ENCODE results near the gene KRTAP10-6. TPM values are rescaled to one million over a fixed set of nuclear protein-coding genes. Genes with fewer than 3 reads are reported as not detected.
"Not testable (repeated sequence)": the region's sequence is repeated elsewhere in the genome, so short reads cannot be mapped to it uniquely, and the experiment has no call there.

Gene KRTAP10-6
- total RNA-seq, 1 experiment from 2014 or later = not detected

GRCh38 chr21:44601596-44602462 is 9.5 kb upstream of the KRTAP10-6 start:
- Histone ChIP-seq H3K9me2 (ENCODE audit: insufficient read depth) (no peaks in the 10 kb centered on the region), H3K27me3 (ENCODE audit: insufficient read depth, low read length) (peaks cover 11% of the 10 kb centered on the region; the same call in 1 of the 2 replicates), H3K4me1 (ENCODE audit: control insufficient read depth in 1 of 2, insufficient read depth in 2 of 2, low read length in 2 of 2) (peaks cover 0 to 3% of the 10 kb centered on the region in 2 experiments; a peak in 1 of 4 replicates), H3K79me2 (ENCODE audit: insufficient read depth, low read length) (no peaks in the 10 kb centered on the region), H4K20me1 (ENCODE audit: insufficient read depth) (no peaks in the 10 kb centered on the region), H3K9me3 (ENCODE audit: control insufficient read depth in 1 of 2, insufficient read depth in 1 of 2, low read depth in 1 of 2, low read length in 2 of 2) (no peaks in the 10 kb centered on the region), H3K9ac (ENCODE audit: low read length) (no peak overlapping the region), H3K27ac (ENCODE audit: low read depth, low read length) (no peak overlapping the region), H2AFZ (ENCODE audit: low read depth, low read length, poor library complexity, severe bottlenecking) (no peak overlapping the region), H3K4me3 (replicated peaks in 1 of 2; ENCODE audit: low read depth in 1 of 2, low read length in 2 of 2) (no peak overlapping the region), H3K4me2 (ENCODE audit: low read length) (no peak overlapping the region), H3K36me3 (ENCODE audit: control insufficient read depth in 1 of 2, insufficient read depth in 2 of 2, low read length in 2 of 2) (no peaks in the 10 kb centered on the region)
- intact Hi-C loops (cut with micrococcal nuclease) = no loop called here
- RAD21 ChIA-PET (ENCODE audit: low non-redundant PET in 1 of 2, low total read pairs in 2 of 2, uncharacterized antibody in 2 of 2, unreplicated experiment in 2 of 2) = no interaction called here
- no peak for ATAC-seq
- BruUV-seq (replicated peaks) = no TSS peak
- TF ChIP-seq EGR1 (IDR thresholded peaks at IDR 0.05; ENCODE audit: low read depth) = no peak
- POLR2A ChIA-PET = no interaction called here
- CTCF ChIA-PET = no interaction called here
- no peak for DNase-seq (ENCODE audit: low read depth, low spot score)

DNA sequence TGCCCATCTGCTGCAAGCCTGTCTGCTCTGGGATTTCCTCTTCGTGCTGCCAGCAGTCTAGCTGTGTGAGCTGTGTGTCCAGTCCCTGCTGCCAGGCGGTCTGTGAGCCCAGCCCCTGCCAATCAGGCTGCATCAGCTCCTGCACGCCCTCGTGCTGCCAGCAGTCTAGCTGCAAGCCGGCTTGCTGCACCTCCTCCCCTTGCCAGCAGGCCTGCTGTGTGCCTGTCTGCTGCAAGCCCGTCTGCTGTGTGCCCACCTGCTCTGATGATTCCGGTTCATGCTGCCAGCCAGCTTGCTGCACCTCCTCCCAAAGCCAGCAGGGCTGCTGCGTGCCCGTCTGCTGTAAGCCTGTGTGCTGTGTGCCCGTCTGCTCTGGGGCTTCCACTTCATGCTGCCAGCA is 8.8 kb upstream of the KRTAP10-6 start:
- H3K4me2 ChIP-seq (ENCODE audit: low read length); DNase-seq (ENCODE audit: low read depth, low spot score); H3K36me3 ChIP-seq (ENCODE audit: control insufficient read depth in 1 of 2, insufficient read depth in 2 of 2, low read length in 2 of 2); H3K27ac ChIP-seq (ENCODE audit: low read depth, low read length); H3K79me2 ChIP-seq (ENCODE audit: insufficient read depth, low read length); H3K9ac ChIP-seq (ENCODE audit: low read length); CTCF ChIA-PET; H4K20me1 ChIP-seq (ENCODE audit: insufficient read depth); H3K9me2 ChIP-seq (ENCODE audit: insufficient read depth); H3K9me3 ChIP-seq (ENCODE audit: control insufficient read depth in 1 of 2, insufficient read depth in 1 of 2, low read depth in 1 of 2, low read length in 2 of 2); POLR2A ChIA-PET; RAD21 ChIA-PET (ENCODE audit: low non-redundant PET in 1 of 2, low total read pairs in 2 of 2, uncharacterized antibody in 2 of 2, unreplicated experiment in 2 of 2); intact Hi-C loops (cut with micrococcal nuclease); H3K4me3 ChIP-seq (replicated peaks in 1 of 2; ENCODE audit: low read depth in 1 of 2, low read length in 2 of 2); H2AFZ ChIP-seq (ENCODE audit: low read depth, low read length, poor library complexity, severe bottlenecking); BruUV-seq (replicated peaks); H3K4me1 ChIP-seq (ENCODE audit: control insufficient read depth in 1 of 2, insufficient read depth in 2 of 2, low read length in 2 of 2): not testable (repeated sequence)
- H3K27me3 ChIP-seq (ENCODE audit: insufficient read depth, low read length) = peaks cover 11% of the 10 kb centered on the region; the same call in 1 of the 2 replicates
- ATAC-seq = peak; percentile 47

- H3K4me3 ChIP-seq (replicated peaks in 1 of 2; ENCODE audit: low read depth in 1 of 2, low read length in 2 of 2); H3K4me1 ChIP-seq (ENCODE audit: control insufficient read depth in 1 of 2, insufficient read depth in 2 of 2, low read length in 2 of 2); H3K4me2 ChIP-seq (ENCODE audit: low read length); H3K9me3 ChIP-seq (ENCODE audit: control insufficient read depth in 1 of 2, insufficient read depth in 1 of 2, low read depth in 1 of 2, low read length in 2 of 2); POLR2A ChIA-PET; H3K27ac ChIP-seq (ENCODE audit: low read depth, low read length); DNase-seq (ENCODE audit: low read depth, low spot score); H2AFZ ChIP-seq (ENCODE audit: low read depth, low read length, poor library complexity, severe bottlenecking); H4K20me1 ChIP-seq (ENCODE audit: insufficient read depth); H3K9me2 ChIP-seq (ENCODE audit: insufficient read depth); H3K36me3 ChIP-seq (ENCODE audit: control insufficient read depth in 1 of 2, insufficient read depth in 2 of 2, low read length in 2 of 2); H3K9ac ChIP-seq (ENCODE audit: low read length); intact Hi-C loops (cut with micrococcal nuclease); BruUV-seq (replicated peaks); RAD21 ChIA-PET (ENCODE audit: low non-redundant PET in 1 of 2, low total read pairs in 2 of 2, uncharacterized antibody in 2 of 2, unreplicated experiment in 2 of 2); H3K79me2 ChIP-seq (ENCODE audit: insufficient read depth, low read length); CTCF ChIA-PET; ATAC-seq: not testable (repeated sequence)
- peaks cover 11% of the 10 kb centered on the region; the same call in 1 of the 2 replicates for H3K27me3 ChIP-seq (ENCODE audit: insufficient read depth, low read length)
Observed at GRCh38 chr21:44600118-44600978, 8.0 kb upstream of the KRTAP10-6 start, which contains the start of gene KRTAP10-7. KRTAP10-7 (plus strand) TSS chr21:44600597; CDS start chr21:44600622, 25 bp downstream.

Data from HCT116 (cell line).